Activated T-cell treated with anti-CD3 and anti-CD28 coated beads for 48 hours (primary cell): ENCODE results near the gene ST8SIA5.

Experiments used
- DNase-seq: peaks from one replicate; pipeline ENCODE4 v3.0.0-alpha.2; 2020; ENCODE audit warnings: low read depth

Gene ST8SIA5

GRCh38 chr18:46738491-46738890, 18.4 kb downstream of the ST8SIA5 start:
- DNase-seq, result no peak

- DNase-seq, result no peak
These were observed 20.1 kb downstream of the ST8SIA5 start for GRCh38 chr18:46736736-46737135.

GRCh38 chr18:46736135-46736534, 20.7 kb downstream of the ST8SIA5 start:
- no peak for DNase-seq

GRCh38 chr18:46734981-46735380, 21.9 kb downstream of the ST8SIA5 start:
- DNase-seq, result no peak

- no peak for DNase-seq
These were observed 23.0 kb downstream of the ST8SIA5 start for GRCh38 chr18:46733872-46734271.

GRCh38 chr18:46732801-46733200, 24.1 kb downstream of the ST8SIA5 start:
- DNase-seq, result no peak

- DNase-seq, result no peak
These were observed 24.7 kb downstream of the ST8SIA5 start for GRCh38 chr18:46732201-46732600.

- DNase-seq, result no peak
These were observed 25.5 kb downstream of the ST8SIA5 start for GRCh38 chr18:46731316-46731715.

GRCh38 chr18:46728219-46728930, 28.5 kb downstream of the ST8SIA5 start:
- no peak for DNase-seq

- no peak for DNase-seq
These were observed 29.7 kb downstream of the ST8SIA5 start for GRCh38 chr18:46727177-46727576.

- no peak for DNase-seq
These were observed 31.5 kb downstream of the ST8SIA5 start for GRCh38 chr18:46725310-46725709.

- no peak for DNase-seq
These were observed 32.9 kb downstream of the ST8SIA5 start for GRCh38 chr18:46723856-46724415.

GRCh38 chr18:46722051-46722450, 34.8 kb downstream of the ST8SIA5 start:
- no peak for DNase-seq

- DNase-seq, result no peak
These were observed 35.5 kb downstream of the ST8SIA5 start for GRCh38 chr18:46721331-46721730.

- no peak for DNase-seq
These were observed 36.3 kb downstream of the ST8SIA5 start for GRCh38 chr18:46720521-46720920.

- DNase-seq, result no peak
These were observed 36.8 kb downstream of the ST8SIA5 start for GRCh38 chr18:46720092-46720491.

- no peak for DNase-seq
These were observed 37.5 kb downstream of the ST8SIA5 start for GRCh38 chr18:46719388-46719787.

- no peak for DNase-seq
These were observed 38.1 kb downstream of the ST8SIA5 start for GRCh38 chr18:46718501-46719341.

GRCh38 chr18:46716827-46717226, 40.0 kb downstream of the ST8SIA5 start:
- no peak for DNase-seq

- DNase-seq, result no peak
These were observed 40.5 kb downstream of the ST8SIA5 start for GRCh38 chr18:46716336-46716735.

GRCh38 chr18:46715062-46715461, 41.8 kb downstream of the ST8SIA5 start:
- DNase-seq, result no peak

- no peak for DNase-seq
These were observed 44.4 kb downstream of the ST8SIA5 start for GRCh38 chr18:46712406-46712805.

- no peak for DNase-seq
These were observed 45.4 kb downstream of the ST8SIA5 start for GRCh38 chr18:46711444-46711863.
